GM06990 (cell line): ENCODE measurements around the gene EHMT2.

Experiments used
- DNase-seq: peaks from one replicate; pipeline ENCODE4 v3.0.0-alpha.2; 2011; ENCODE audit not compliant: insufficient read length; ENCODE audit errors: extremely low read depth
- H3K27me3 ChIP-seq: replicated peaks from 2 replicates; pipeline ENCODE4 v1.6.0; 2011; ENCODE audit warnings: low read length; ENCODE audit not compliant: control insufficient read depth, insufficient read depth
- H3K36me3 ChIP-seq: 2 replicates; pipeline ENCODE4 v1.5.1; 2011; ENCODE audit warnings: low read length; ENCODE audit not compliant: control insufficient read depth, insufficient read depth
- H3K4me3 ChIP-seq: replicated peaks from 2 replicates; pipeline ENCODE4 v1.5.1; 2011; ENCODE audit warnings: low read depth, mild to moderate bottlenecking, control low read depth, low read length
- TF ChIP-seq, protein P1 (sequence below): IDR thresholded peaks from 2 replicates; pipeline ENCODE4 v1.5.1; 2011; ENCODE audit warnings: low read length, control low read depth, mild to moderate bottlenecking, inconsistent platforms; ENCODE audit not compliant: insufficient read depth, poor library complexity, severe bottlenecking

Gene EHMT2

DNA sequence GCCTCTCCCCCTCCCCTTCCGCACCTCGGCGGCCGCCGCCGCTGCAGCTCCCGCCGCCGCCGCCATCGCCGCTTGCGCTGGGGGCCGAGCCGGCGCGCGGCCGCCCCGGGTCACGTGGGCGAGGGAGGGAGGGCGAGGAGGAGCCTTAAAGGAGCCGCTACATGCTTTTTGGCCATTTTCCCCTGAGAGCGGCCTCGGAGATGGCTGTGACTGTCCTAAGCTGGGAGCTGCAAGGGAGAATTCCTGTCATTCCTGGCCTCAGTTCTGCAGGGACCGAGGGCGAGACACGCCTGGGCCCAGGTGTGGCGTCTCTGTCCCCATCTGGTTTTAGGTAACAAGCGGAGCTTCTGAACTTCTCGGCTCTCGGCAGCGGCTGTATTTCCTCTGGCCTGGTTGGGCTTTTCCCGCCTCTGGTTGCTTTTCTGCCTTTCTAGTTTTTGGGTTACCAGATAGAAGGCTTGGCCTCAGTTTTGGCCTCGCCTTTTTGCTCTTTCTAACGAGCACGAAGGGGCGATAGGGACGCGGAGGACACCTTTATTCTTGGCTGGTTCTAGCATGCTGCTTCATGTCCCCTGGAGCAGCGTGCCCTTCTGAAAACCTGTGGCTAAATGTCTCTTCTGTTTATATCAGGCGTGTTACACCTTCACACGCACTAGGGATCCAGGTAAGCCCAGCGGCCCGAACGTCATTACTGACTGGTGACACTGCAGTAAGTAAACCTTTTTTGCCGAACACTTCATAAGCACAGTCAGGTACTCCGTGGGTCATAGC is at the start of gene EHMT2:
TSS of gene EHMT2 (minus strand) at position 87 of the 771 bp plus-strand sequence. CDS start at position 66, 21 bp downstream.
- TF ChIP-seq, protein P1, sequence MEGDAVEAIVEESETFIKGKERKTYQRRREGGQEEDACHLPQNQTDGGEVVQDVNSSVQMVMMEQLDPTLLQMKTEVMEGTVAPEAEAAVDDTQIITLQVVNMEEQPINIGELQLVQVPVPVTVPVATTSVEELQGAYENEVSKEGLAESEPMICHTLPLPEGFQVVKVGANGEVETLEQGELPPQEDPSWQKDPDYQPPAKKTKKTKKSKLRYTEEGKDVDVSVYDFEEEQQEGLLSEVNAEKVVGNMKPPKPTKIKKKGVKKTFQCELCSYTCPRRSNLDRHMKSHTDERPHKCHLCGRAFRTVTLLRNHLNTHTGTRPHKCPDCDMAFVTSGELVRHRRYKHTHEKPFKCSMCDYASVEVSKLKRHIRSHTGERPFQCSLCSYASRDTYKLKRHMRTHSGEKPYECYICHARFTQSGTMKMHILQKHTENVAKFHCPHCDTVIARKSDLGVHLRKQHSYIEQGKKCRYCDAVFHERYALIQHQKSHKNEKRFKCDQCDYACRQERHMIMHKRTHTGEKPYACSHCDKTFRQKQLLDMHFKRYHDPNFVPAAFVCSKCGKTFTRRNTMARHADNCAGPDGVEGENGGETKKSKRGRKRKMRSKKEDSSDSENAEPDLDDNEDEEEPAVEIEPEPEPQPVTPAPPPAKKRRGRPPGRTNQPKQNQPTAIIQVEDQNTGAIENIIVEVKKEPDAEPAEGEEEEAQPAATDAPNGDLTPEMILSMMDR, result no peak
- Histone ChIP-seq H3K4me3 (peak within 1 kb of the TSS; percentile 92), H3K27me3 (no peaks in the 10 kb centered on the region), H3K36me3 (peaks cover 3% of the 10 kb centered on the region)
- DNase-seq, result peak; percentile 90

DNA sequence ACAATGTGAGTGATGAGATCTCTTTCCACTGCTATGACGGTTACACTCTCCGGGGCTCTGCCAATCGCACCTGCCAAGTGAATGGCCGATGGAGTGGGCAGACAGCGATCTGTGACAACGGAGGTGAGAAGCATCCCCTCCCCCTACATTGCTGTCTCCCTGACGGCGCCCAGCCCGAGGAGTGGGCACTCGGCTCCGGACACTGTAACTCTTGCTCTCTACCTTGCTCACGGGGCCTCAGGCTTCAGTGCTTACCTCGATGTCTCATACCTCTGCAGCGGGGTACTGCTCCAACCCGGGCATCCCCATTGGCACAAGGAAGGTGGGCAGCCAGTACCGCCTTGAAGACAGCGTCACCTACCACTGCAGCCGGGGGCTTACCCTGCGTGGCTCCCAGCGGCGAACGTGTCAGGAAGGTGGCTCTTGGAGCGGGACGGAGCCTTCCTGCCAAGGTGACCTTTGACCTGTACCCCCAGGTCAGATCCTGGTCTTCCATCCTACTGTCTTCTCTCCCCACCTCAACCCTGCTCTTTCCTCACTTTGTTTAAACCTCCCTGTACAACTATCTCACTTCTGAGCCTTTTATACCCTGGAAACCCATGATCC is 49.7 kb upstream of the EHMT2 start:
- no peak overlapping the region for H3K4me3 ChIP-seq
- H3K27me3 ChIP-seq, result peaks cover 1% of the 10 kb centered on the region; the same call in 1 of the 2 replicates
- TF ChIP-seq, protein P1, result no peak

GRCh38 chr6:31946370-31946885 is 48.9 kb upstream of the EHMT2 start:
- Histone ChIP-seq H3K36me3 (no peaks in the 10 kb centered on the region; the same call in 1 of the 2 replicates), H3K27me3 (peaks cover 1% of the 10 kb centered on the region; the same call in 1 of the 2 replicates), H3K4me3 (no peak overlapping the region)
- TF ChIP-seq, protein P1, result no peak
- DNase-seq, result no peak

More for the DNA sequence above, 49.7 kb upstream of the EHMT2 start:
- peaks cover 4% of the 10 kb centered on the region; the same call in 1 of the 2 replicates for H3K36me3 ChIP-seq
- no peak for DNase-seq

GRCh38 chr6:31945507-31946369 is 48.2 kb upstream of the EHMT2 start, which contains the start of gene CFB:
CFB (plus strand) TSS chr6:31946095; CDS start chr6:31946222, 127 bp downstream.
- Histone ChIP-seq H3K27me3 (peaks cover 1% of the 10 kb centered on the region; the same call in 1 of the 2 replicates), H3K4me3 (no peak within 1 kb of the TSS), H3K36me3 (no peaks in the 10 kb centered on the region)
- DNase-seq, result no peak
- TF ChIP-seq, protein P1, result no peak

GRCh38 chr6:31945154-31945506 is 47.6 kb upstream of the EHMT2 start:
- Histone ChIP-seq H3K36me3 (no peaks in the 10 kb centered on the region), H3K27me3 (peaks cover 1% of the 10 kb centered on the region; the same call in 1 of the 2 replicates), H3K4me3 (no peak overlapping the region)
- TF ChIP-seq, protein P1, result no peak
- DNase-seq, result no peak
